Heart right ventricle (tissue), 16 donors: ENCODE measurements around the gene PTCD1. TPM values are rescaled to one million over a fixed set of nuclear protein-coding genes. Genes with fewer than 3 reads are reported as not detected.

Experiments
- ATAC-seq, 8 donors: fragments of 200-7000 bp; cut with Tn5 transposase; one replicate each; pipeline ENCODE4 v1.9.1; 2020; ENCODE audit warnings: mild to moderate bottlenecking in 8 of 8, moderate library complexity in 8 of 8, moderate number of reproducible peaks in 1 of 8
- DNase-seq, 2 donors: peaks; one replicate each; pipeline ENCODE4 v3.0.0-alpha.2; 2020
- H3K27ac ChIP-seq, 10 donors: fragments of 200-600 bp; sonication (generic) in 2 of 10; one replicate each; pipeline versions ENCODE4 v1.5.0 to v1.8.0; 2020 to 2022; ENCODE audit warnings: mild to moderate bottlenecking in 3 of 10
- H3K27me3 ChIP-seq, 7 donors: fragments of 200-600 bp; one replicate each; pipeline ENCODE4 v1.8.0; 2021 to 2022; ENCODE audit warnings: mild to moderate bottlenecking in 2 of 7
- H3K36me3 ChIP-seq, 9 donors: fragments of 200-600 bp; sonication (generic) in 1 of 9; one replicate each; pipeline versions ENCODE4 v1.5.0 to v1.8.0; 2020 to 2022; ENCODE audit warnings: mild to moderate bottlenecking in 2 of 9
- H3K4me1 ChIP-seq, 9 donors: fragments of 200-600 bp; sonication (generic) in 1 of 9; one replicate each; pipeline versions ENCODE4 v1.5.0 to v1.8.0; 2020 to 2022; ENCODE audit warnings: mild to moderate bottlenecking in 4 of 9
- H3K4me3 ChIP-seq, 10 donors: fragments of 200-600 bp; sonication (generic) in 2 of 10; one replicate each; pipeline versions ENCODE4 v1.5.0 to v1.8.0; 2020 to 2022; ENCODE audit warnings: mild to moderate bottlenecking in 7 of 10, moderate library complexity in 2 of 10
- H3K9me3 ChIP-seq, 11 donors: fragments of 200-600 bp in 10 of 11; sonication (generic) in 2 of 11; one replicate each; pipeline versions ENCODE4 v1.5.0 to v1.8.0; 2013 to 2022; ENCODE audit warnings: mild to moderate bottlenecking in 2 of 11, control low read depth in 1 of 11, moderate library complexity in 1 of 11
- CTCF ChIP-seq, 9 donors: fragments of 200-600 bp; sonication (generic) in 2 of 9; IDR thresholded peaks; one replicate each; pipeline versions ENCODE4 v1.5.0 to v1.8.0; 2021 to 2022; ENCODE audit warnings: antibody characterized with exemption in 9 of 9, mild to moderate bottlenecking in 5 of 9, moderate library complexity in 1 of 9
- WGBS, 2 donors: extraction: QIAGEN DNeasy Blood & Tissue Kit; methylation state at CpG; one replicate each; pipeline ENCODE4 v1.1.7; 2013; ENCODE audit warnings: inconsistent platforms in 1 of 2; 5-methylcytosine and 5-hydroxymethylcytosine counted together
- intact Hi-C, 10 donors: fragments of 100-400 bp; cut with DNase I; formaldehyde crosslinking; loops; one replicate each; pipeline versions ENCODE4 v1.11.1 to v1.14.2; 2022
- polyA plus RNA-seq, 2 donors: library from polyadenylated mRNA; stranded (reverse); fragments of 200-250 nt; gene quantifications; one replicate each; pipeline ENCODE4 v1.2.3, GENCODE V29; 2013
- total RNA-seq, 10 donors: library from RNA; stranded (reverse); fragmentation: NEBNext Ultra II Directional in 3 of 10; extraction: Animal tissue kit (Norgen Biotek cat#: 25700) in 3 of 10; gene quantifications; one replicate each; pipeline versions ENCODE4 v1.2.1 to v1.2.4, GENCODE V29; 2021 to 2023
- donor health status: Arrhythmogenic right ventricular cardiomyopathy.
- donor health status: ischemic (EF 13 %, LVEDD 7.1; RV severe dilation, severe dysfunction).
- donor health status: healthy with polysubstance abuse.
- donor health status: DM: no; HTN: yes; CAD: no.
- donor health status: DM: no; HTN: no; CAD: no.
- donor health status: ischemic (EF 25% LVEDD 6.9; RV normal size, moderate dysfunction).
- donor health status: ischemic (EF 25% LVEDD 5.7; RV mildly dilated, moderate dysfunction).
- donor health status: healthy.
- donor health status: DM: yes; HTN: yes; CAD: no.
- donor health status: Ischemic cardiomyopathy.
- donor health status: ischemic (EF 35%, LVEDD 5.7; RV mildly dilated, moderate dysfunction).
- donor health status: nonischemic (EF 11% LVEDD 7.7; RV severe dilation, severe dysfunction).
- donor health status: DM: yes; HTN: yes; CAD: no.
- donor health status: PGD.
- donor health status: ischemic (EF 29% LVEDD 5.4; RV normal size, mild dysfunction).
- donor health status: nonischemic (EF 23%, LVEDD 6.1; RV moderate dilation, normal function).

The PTCD1 gene
- total and polyA plus RNA-seq, 12 donors: 2.4 to 4.8 (median 3.1) TPM

GRCh38 chr7:99374111-99375064 is 64.2 kb downstream of the PTCD1 start, which contains the start of gene ARPC1B:
ARPC1B (plus strand) TSS chr7:99374730; CDS start chr7:99385715, 10,985 bp downstream.
- TF ChIP-seq CTCF (IDR thresholded peaks at IDR 0.05): no peak
- Histone ChIP-seq H3K4me1 (peaks cover 0 to 57% (median 34%) of the 10 kb centered on the region in 9 donors), H3K4me3 (peak within 1 kb of the TSS; percentile 75 to 97 (median 90)), H3K27me3 (no peaks in the 10 kb centered on the region), H3K36me3 (peaks cover 0 to 33% (median 0%) of the 10 kb centered on the region in 9 donors), H3K9me3 (no peaks in the 10 kb centered on the region), H3K27ac (peak within 1 kb of the TSS; percentile 91 to 98 (median 97))
- 3 to 4% methylated on average over 74 to 95 of the region's 95 CpGs for WGBS, 2 donors
- intact Hi-C loops: loop anchor here in 4 of 10 donors (1.0 to 10.0 kb wide), 5 partner anchors 33 to 130 kb away; partner anchors contain the start of genes BUD31 (in 3 of the 4), PDAP1 (in 3 of the 4), ZKSCAN5 (in 1 of the 4) and ZNF394 (in 1 of the 4)
- peak; percentile 59 to 86 (median 78) for ATAC-seq
- peak; percentile 83 to 84 for DNase-seq

GRCh38 chr7:99373091-99374066 is 65.2 kb downstream of the PTCD1 start:
- H3K4me3 ChIP-seq: peak overlapping the region; percentile 75 to 97 (median 90)
- peak in 1 of 2 donors; percentile 24 for DNase-seq
- 89 to 90% methylated on average over 41 of the region's 41 CpGs for WGBS, 2 donors
- H3K4me1 ChIP-seq: peaks cover 0 to 47% (median 24%) of the 10 kb centered on the region in 9 donors
- intact Hi-C loops: loop anchor here in 4 of 10 donors (1.0 to 10.0 kb wide), 5 partner anchors 34 to 131 kb away; partner anchors contain the start of genes BUD31 (in 3 of the 4), PDAP1 (in 3 of the 4), ZKSCAN5 (in 1 of the 4) and ZNF394 (in 1 of the 4)
- no peaks in the 10 kb centered on the region for H3K27me3 ChIP-seq
- no peak for ATAC-seq
- no peak for TF ChIP-seq CTCF (IDR thresholded peaks at IDR 0.05)
- no peaks in the 10 kb centered on the region for H3K9me3 ChIP-seq
- peaks cover 0 to 35% (median 8%) of the 10 kb centered on the region in 9 donors for H3K36me3 ChIP-seq
- peak overlapping the region in 9 of 10 donors; percentile 91 to 98 (median 97) for H3K27ac ChIP-seq

DNA sequence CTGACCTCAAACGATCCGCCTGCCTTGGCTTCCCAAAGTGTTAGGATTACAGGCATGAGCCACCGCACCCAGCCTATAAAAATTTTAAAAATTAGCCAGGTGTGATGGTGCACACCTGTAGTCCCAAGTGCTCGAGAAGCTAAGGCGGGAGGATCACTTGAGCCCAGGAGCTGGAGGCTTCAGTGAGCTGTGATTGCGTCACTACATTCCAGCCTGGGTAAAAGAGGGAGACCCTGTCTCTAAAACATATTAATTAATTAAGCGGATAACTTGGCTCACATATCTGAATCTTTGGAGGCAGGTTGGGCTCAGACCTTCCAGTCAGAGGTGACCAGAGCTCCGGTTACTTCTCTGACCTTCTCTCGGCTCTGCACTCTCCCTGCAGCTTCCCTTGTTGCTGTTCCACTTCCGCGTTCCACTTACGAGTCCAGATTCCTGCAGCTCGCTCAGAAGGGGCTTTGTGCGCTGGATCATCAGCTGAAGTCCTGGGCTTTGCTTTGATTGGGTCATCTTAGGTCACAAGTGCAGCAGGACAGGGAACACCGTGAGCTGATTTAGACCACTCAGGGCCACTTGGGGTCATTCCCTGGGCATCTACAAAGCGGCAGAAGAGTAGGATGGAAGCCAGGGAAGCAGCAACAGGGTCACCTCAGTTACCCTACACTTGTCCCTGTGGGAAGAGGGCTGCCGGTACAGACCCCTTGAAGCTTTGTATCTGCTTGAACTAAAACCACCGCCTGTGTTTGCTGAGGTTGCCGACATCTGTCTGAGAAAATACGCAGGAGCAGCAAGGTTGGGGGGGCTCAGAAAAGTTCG is 66.1 kb downstream of the PTCD1 start:
- Histone ChIP-seq H3K27ac (peak overlapping the region in 8 of 10 donors; percentile 16 to 62 (median 45)), H3K36me3 (peaks cover 0 to 34% (median 8%) of the 10 kb centered on the region in 9 donors), H3K4me1 (peaks cover 0 to 38% (median 21%) of the 10 kb centered on the region in 9 donors), H3K27me3 (no peaks in the 10 kb centered on the region), H3K4me3 (peak overlapping the region in 1 of 10 donors; percentile 0), H3K9me3 (no peaks in the 10 kb centered on the region)
- 40 to 53% methylated on average over 21 of the region's 21 CpGs for WGBS, 2 donors
- intact Hi-C loops: loop anchor here in 2 of 10 donors (5.0 to 10.0 kb wide), 3 partner anchors 35 to 132 kb away; partner anchors contain the start of genes BUD31 (in 1 of the 2), PDAP1 (in 1 of the 2), ZKSCAN5 (in 1 of the 2) and ZNF394 (in 1 of the 2)
- DNase-seq: no peak
- peak in 3 of 8 donors; percentile 7 to 36 (median 24) for ATAC-seq
- no peak for TF ChIP-seq CTCF (IDR thresholded peaks at IDR 0.05)
